GM12878 (cell line): ENCODE results near the gene TBX15. TPM values are rescaled to one million over a fixed set of nuclear protein-coding genes. Genes with fewer than 3 reads are reported as not detected.

Experiments
- ATAC-seq: fragments of 200-7000 bp; cut with Tn5 transposase; 3 replicates; pipeline ENCODE4 v1.9.1; 2020; ENCODE audit warnings: mild to moderate bottlenecking, moderate library complexity
- BruUV-seq: library from RNA; stranded (reverse); fragments of 400-500 nt; replicated peaks from 2 replicates; lab custom pipeline; 2021; lab: Mats Ljungman, UMichigan
- CTCF ChIA-PET: fragments of 300-600 bp; sonication (Branson Sonifier 250); formaldehyde crosslinking; extraction: SDS; loops from one replicate; lab custom pipeline; 2021; ENCODE audit warnings: inconsistent platforms; lab: Yijun Ruan, JAX
- POLR2A ChIA-PET: fragments of 350-600 bp; formaldehyde crosslinking; extraction: SDS; loops from one replicate; lab custom pipeline; 2021; ENCODE audit warnings: inconsistent platforms; lab: Charles Lee
- RAD21 ChIA-PET: fragments of 300-600 bp; sonication (Branson Sonifier 250); formaldehyde crosslinking; loops from one replicate; lab custom pipeline; 2023; ENCODE audit warnings: antibody characterized with exemption; ENCODE audit not compliant: unreplicated experiment; lab: Charles Lee
- SMC1A ChIA-PET: fragments of 300-600 bp; sonication (Branson Sonifier 250); formaldehyde crosslinking; loops from one replicate; lab custom pipeline; 2023; ENCODE audit not compliant: unreplicated experiment, uncharacterized antibody; lab: Charles Lee
- DNase-seq: peaks from one replicate; pipeline ENCODE4 v3.0.0-alpha.2; 2011; ENCODE audit warnings: low read depth, low spot score
- FAIRE-seq: peaks from 3 replicates; lab custom pipeline; 2011; peaks lifted over from hg19 to GRCh38; lab: Jason Lieb, UNC
- H2AFZ ChIP-seq: 2 replicates; pipeline ENCODE4 v1.6.0; 2011; ENCODE audit warnings: low read depth, low read length, control low read depth; ENCODE audit not compliant: control insufficient read depth
- H3K27ac ChIP-seq: 2 replicates; pipeline ENCODE4 v1.5.1; 2011; ENCODE audit warnings: control low read depth; ENCODE audit not compliant: control insufficient read depth, insufficient read depth
- H3K27me3 ChIP-seq, 2 experiments: replicated peaks in 1 of 2; 2 replicates each; pipeline versions ENCODE4 v1.6.0 to v1.6.1; 2011; ENCODE audit warnings: low read length in 1 of 2; ENCODE audit not compliant: control insufficient read depth in 2 of 2, insufficient read depth in 2 of 2
- H3K36me3 ChIP-seq, 2 experiments: 2 replicates each; pipeline ENCODE4 v1.5.1; 2011; ENCODE audit warnings: low read length in 1 of 2; ENCODE audit not compliant: control insufficient read depth in 2 of 2, insufficient read depth in 2 of 2
- H3K4me1 ChIP-seq: 2 replicates; pipeline ENCODE4 v1.6.1; 2011; ENCODE audit warnings: mild to moderate bottlenecking, low read length, moderate library complexity, mixed read lengths; ENCODE audit not compliant: control insufficient read depth, insufficient read depth
- H3K4me2 ChIP-seq: 2 replicates; pipeline ENCODE4 v1.6.0; 2011; ENCODE audit warnings: control low read depth; ENCODE audit not compliant: control insufficient read depth, insufficient read depth
- H3K4me3 ChIP-seq: fragments of 200-600 bp; sonication (generic); 2 replicates; pipeline ENCODE4 v1.5.1; 2016
- H3K79me2 ChIP-seq: 2 replicates; pipeline ENCODE4 v1.6.0; 2011; ENCODE audit warnings: low read length; ENCODE audit not compliant: control insufficient read depth, insufficient read depth
- H3K9ac ChIP-seq: 2 replicates; pipeline ENCODE4 v1.8.0; 2011; ENCODE audit warnings: low read length, control low read depth, mixed read lengths; ENCODE audit not compliant: control insufficient read depth, insufficient read depth
- H3K9me3 ChIP-seq: replicated peaks from 3 replicates; pipeline ENCODE4 v1.5.1; 2011; ENCODE audit warnings: mild to moderate bottlenecking, low read length; ENCODE audit not compliant: control insufficient read depth, insufficient read depth
- H4K20me1 ChIP-seq: 2 replicates; pipeline ENCODE4 v1.6.0; 2011; ENCODE audit not compliant: control insufficient read depth, insufficient read depth
- EZH2 ChIP-seq: IDR thresholded peaks from 2 replicates; pipeline ENCODE4 v1.6.1; 2012; ENCODE audit warnings: low read depth, mild to moderate bottlenecking, control low read depth, inconsistent platforms, low read length, borderline replicate concordance; ENCODE audit not compliant: control insufficient read depth
- ZNF622 ChIP-seq: fragments of 450-650 bp; IDR thresholded peaks from 2 replicates; pipeline ENCODE4 v1.6.1; 2017; ENCODE audit warnings: mild to moderate bottlenecking, inconsistent platforms
- WGBS: methylation state at CpG from one replicate; pipeline ENCODE4 v1.1.6; 2016; ENCODE audit warnings: low lambda C conversion rate; ENCODE audit not compliant: insufficient replicate concordance, insufficient coverage; ENCODE audit errors: missing lambda C conversion rate; 5-methylcytosine and 5-hydroxymethylcytosine counted together
- in situ Hi-C: fragments of 300-500 bp; cut with MboI; formaldehyde crosslinking; loops from 9 replicates; pipeline ENCODE4 v1.14.3; 2018; ENCODE audit warnings: mixed read lengths
- intact Hi-C: fragments of 100-400 bp; cut with micrococcal nuclease; formaldehyde crosslinking; loops from one replicate; pipeline ENCODE4 v1.14.2; 2022; ENCODE audit not compliant: unreplicated experiment
- polyA plus RNA-seq, 11 experiments: library from polyadenylated mRNA; depleted of rRNA in 4 of 11; unstranded in 6 of 11; stranded (reverse) in 5 of 11; fragments of >200 nt; fragmentation: Nextera tagmentation in 4 of 11; fragmentation: Illumina TruSeq in 1 of 11; extraction: Ambion mirVana in 4 of 11; extraction: Trizol in 1 of 11; gene quantifications; 1 replicate in 1 of 11; 2 replicates in 10 of 11; pipeline versions ENCODE4 v1.2.1 to v1.2.3, GENCODE V29; 2011 to 2016; ENCODE audit warnings: inconsistent platforms in 2 of 11, missing spikeins in 2 of 11, low read depth in 1 of 11
- total RNA-seq, 4 experiments: library from RNA; depleted of rRNA in 3 of 4; stranded (reverse); fragments of >200 nt in 3 of 4; fragmentation: Illumina TruSeq in 1 of 4; extraction: Trizol in 1 of 4; gene quantifications; 2 replicates each; pipeline versions ENCODE4 v1.2.1 to v1.2.3, GENCODE V29; 2013 to 2021

Gene TBX15
- total and polyA plus RNA-seq, 10 of the 15 experiments (the other 5 are each of a cell fraction or from before 2014, with no cell fraction given) = 0.64 to 9.4 (median 0.99) TPM

GRCh38 chr1:118940957-118941356 lies 47.2 kb downstream of the TBX15 start:
- BruUV-seq = no TSS peak
- no peak for TF ChIP-seq EZH2
- Histone ChIP-seq H3K27ac (no peak overlapping the region), H2AFZ (no peak overlapping the region), H4K20me1 (no peaks in the 10 kb centered on the region), H3K9ac (no peak overlapping the region), H3K4me2 (no peak overlapping the region), H3K4me1 (no peaks in the 10 kb centered on the region), H3K9me3 (no peaks in the 10 kb centered on the region), H3K27me3 (peaks cover 0 to under 1% of the 10 kb centered on the region in 2 experiments; a peak in 1 of 4 replicates), H3K36me3 (no peaks in the 10 kb centered on the region), H3K79me2 (no peaks in the 10 kb centered on the region), H3K4me3 (no peak overlapping the region)
- ATAC-seq = no peak
- FAIRE-seq = no peak
- POLR2A ChIA-PET = no interaction called here
- SMC1A ChIA-PET = no interaction called here
- CTCF ChIA-PET = no interaction called here
- in situ Hi-C loops (no loop called here), intact Hi-C loops (no loop called here)
- WGBS = 42% methylated on average over 3 of the region's 3 CpGs
- no peak for DNase-seq
- RAD21 ChIA-PET = no interaction called here

GRCh38 chr1:118937413-118938072 lies 50.6 kb downstream of the TBX15 start:
- Histone ChIP-seq H4K20me1 (no peaks in the 10 kb centered on the region), H3K27me3 (peaks cover 0 to 2% of the 10 kb centered on the region in 2 experiments; a peak in 1 of 4 replicates), H2AFZ (no peak overlapping the region), H3K4me2 (no peak overlapping the region), H3K79me2 (no peaks in the 10 kb centered on the region), H3K36me3 (no peaks in the 10 kb centered on the region), H3K27ac (no peak overlapping the region), H3K9ac (no peak overlapping the region), H3K9me3 (no peaks in the 10 kb centered on the region), H3K4me1 (no peaks in the 10 kb centered on the region), H3K4me3 (no peak overlapping the region)
- 0% methylated on average over 4 of the region's 4 CpGs for WGBS
- no TSS peak for BruUV-seq
- ATAC-seq (no peak), DNase-seq (no peak), FAIRE-seq (no peak)
- intact Hi-C loops = loop anchor here (10.0 kb wide), 1 partner anchor 313 kb away; no protein-coding TSS in a partner anchor
- CTCF ChIA-PET = interaction anchor here (0.7 to 0.9 kb wide), 2 partner anchors 12 to 65 kb away, joined by 3 read pairs; no protein-coding TSS in a partner anchor
- SMC1A ChIA-PET = interaction anchor here (1.1 to 1.2 kb wide), 3 partner anchors 9 to 145 kb away, joined by 3 to 4 read pairs (median 3); no protein-coding TSS in a partner anchor
- RAD21 ChIA-PET = no interaction called here
- POLR2A ChIA-PET = no interaction called here
- TF ChIP-seq ZNF622 = no peak
- in situ Hi-C loops = no loop called here
